ENCODE results near the gene POR.
A peak's percentile ranks its signal among the peaks of the same experiment; 100 is the strongest.
"Not testable (repeated sequence)": the region's sequence is repeated elsewhere in the genome, so short reads cannot be mapped to it uniquely, and the experiment has no call there.

POR gene

GRCh38 chr7:76016191-76016947, 101.4 kb downstream of the POR start:
- DNase-seq (ENCODE audit: low read depth in 1 of 2, low spot score in 1 of 2), result no peak

GRCh38 chr7:76018520-76018919, 103.6 kb downstream of the POR start:
- not testable (repeated sequence) for DNase-seq (ENCODE audit: low read depth in 1 of 2, low spot score in 1 of 2)

GRCh38 chr7:76020031-76020714, 105.2 kb downstream of the POR start:
- peak; percentile 48 to 52 for DNase-seq (ENCODE audit: low read depth in 1 of 2, low spot score in 1 of 2)

GRCh38 chr7:76022026-76022780, 107.2 kb downstream of the POR start:
- DNase-seq (ENCODE audit: low read depth in 1 of 2, low spot score in 1 of 2), result no peak

- DNase-seq (ENCODE audit: low read depth in 1 of 2, low spot score in 1 of 2), result no peak
These were observed 108.0 kb downstream of the POR start for GRCh38 chr7:76023002-76023401.

- DNase-seq (ENCODE audit: low read depth in 1 of 2, low spot score in 1 of 2), result not testable (repeated sequence)
These were observed 114.7 kb downstream of the POR start for GRCh38 chr7:76029682-76030081.

- no peak for DNase-seq (ENCODE audit: low read depth in 1 of 2, low spot score in 1 of 2)
These were observed 117.0 kb downstream of the POR start for GRCh38 chr7:76031964-76032363.

All from activated T-helper 1 cell treated with anti-CD3 and anti-CD28 coated beads, Interleukin-2, amount 50 U/mL, for 16 hours (primary cell).